Measurements from ENCODE around the gene OR4K5. TPM values are rescaled to one million over a fixed set of nuclear protein-coding genes. Genes with fewer than 3 reads are reported as not detected.
"Not testable (repeated sequence)": the region's sequence is repeated elsewhere in the genome, so short reads cannot be mapped to it uniquely, and the experiment has no call there.

The OR4K5 gene
- total RNA-seq, 1 donor from 2014 or later, result not detected

GRCh38 chr14:19941668-19942067 lies 21.3 kb downstream of the OR4K5 start:
- Mint-ChIP-seq H3K4me3 (no peak overlapping the region), H3K27me3 (ENCODE audit: insufficient read depth) (no peaks in the 10 kb centered on the region), H3K4me1 (ENCODE audit: low read depth) (no peaks in the 10 kb centered on the region), H3K9me3 (no peaks in the 10 kb centered on the region), H3K36me3 (ENCODE audit: low read depth) (no peaks in the 10 kb centered on the region), H3K27ac (no peak overlapping the region)
- DNase-seq (ENCODE audit: low spot score), result no peak
- intact Hi-C loops (cut with micrococcal nuclease), result no loop called here

GRCh38 chr14:19947413-19948090 lies 27.1 kb downstream of the OR4K5 start:
- no peak overlapping the region for H3K4me3 Mint-ChIP-seq
- H3K27ac Mint-ChIP-seq, result no peak overlapping the region
- no peaks in the 10 kb centered on the region for H3K36me3 Mint-ChIP-seq (ENCODE audit: low read depth)
- H3K27me3 Mint-ChIP-seq (ENCODE audit: insufficient read depth), result no peaks in the 10 kb centered on the region
- no peaks in the 10 kb centered on the region for H3K9me3 Mint-ChIP-seq
- no peak for DNase-seq (ENCODE audit: low spot score)
- intact Hi-C loops (cut with micrococcal nuclease), result no loop called here
- H3K4me1 Mint-ChIP-seq (ENCODE audit: low read depth), result no peaks in the 10 kb centered on the region

GRCh38 chr14:19949218-19949617 lies 28.8 kb downstream of the OR4K5 start:
- intact Hi-C loops (cut with micrococcal nuclease), result no loop called here

GRCh38 chr14:19969735-19970134 lies 49.3 kb downstream of the OR4K5 start:
- H3K27ac Mint-ChIP-seq; H3K27me3 Mint-ChIP-seq (ENCODE audit: insufficient read depth); H3K9me3 Mint-ChIP-seq; H3K4me3 Mint-ChIP-seq; DNase-seq (ENCODE audit: low spot score); H3K4me1 Mint-ChIP-seq (ENCODE audit: low read depth); H3K36me3 Mint-ChIP-seq (ENCODE audit: low read depth); intact Hi-C loops (cut with micrococcal nuclease): not testable (repeated sequence)

More at GRCh38 chr14:19949218-19949617, 28.8 kb downstream of the OR4K5 start:
- H3K9me3 Mint-ChIP-seq, result no peaks in the 10 kb centered on the region
- no peak for DNase-seq (ENCODE audit: low spot score)
- no peak overlapping the region for H3K4me3 Mint-ChIP-seq
- no peaks in the 10 kb centered on the region for H3K36me3 Mint-ChIP-seq (ENCODE audit: low read depth)
- H3K27me3 Mint-ChIP-seq (ENCODE audit: insufficient read depth), result no peaks in the 10 kb centered on the region
- H3K27ac Mint-ChIP-seq, result no peak overlapping the region
- no peaks in the 10 kb centered on the region for H3K4me1 Mint-ChIP-seq (ENCODE audit: low read depth)

Other genes with a start within 250 kb of the OR4K5 start
- gene OR11H2, start 206.7 kb upstream of the OR4K5 start, total RNA-seq, result not detected in 2 replicates
- not detected in 2 replicates for gene OR4Q3, start 177.0 kb upstream of the OR4K5 start, total RNA-seq
- gene OR4M1, start 147.1 kb upstream of the OR4K5 start, total RNA-seq, result not detected in 2 replicates
- not detected in 2 replicates for gene OR4N2, start 116.8 kb upstream of the OR4K5 start, total RNA-seq
- not detected in 2 replicates for gene OR4K2, start 45.5 kb upstream of the OR4K5 start, total RNA-seq
- not detected in 2 replicates for gene OR4K1, start 10.3 kb downstream of the OR4K5 start, total RNA-seq
- gene OR4K15, start 55.0 kb downstream of the OR4K5 start, total RNA-seq, result not detected in 2 replicates
- not detected in 2 replicates for gene OR4Q2, start 81.6 kb downstream of the OR4K5 start, total RNA-seq
- gene OR4K14, start 98.7 kb downstream of the OR4K5 start, total RNA-seq, result not detected in 2 replicates
- not detected in 2 replicates for gene OR4K13, start 115.4 kb downstream of the OR4K5 start, total RNA-seq
- not detected in 2 replicates for gene OR4L1, start 139.4 kb downstream of the OR4K5 start, total RNA-seq
- not detected in 2 replicates for gene OR4K17, start 190.1 kb downstream of the OR4K5 start, total RNA-seq
- not detected in 2 replicates for gene OR4N5, start 218.2 kb downstream of the OR4K5 start, total RNA-seq